OCI-LY1 (cell line): ENCODE data around the gene LUC7L2.

Experiments
- EZH2 ChIP-seq: fragments of 200-600 bp; sonication (generic), shearing (Covaris generic); IDR thresholded peaks from 2 replicates; pipeline ENCODE4 v1.8.0; 2017; ENCODE audit warnings: borderline replicate concordance, mixed run types, mild to moderate bottlenecking, antibody characterized with exemption, low read length, moderate library complexity, mixed read lengths
- TF ChIP-seq, protein P1 (sequence below): fragments of 200-600 bp; sonication (generic), shearing (Covaris generic); IDR thresholded peaks from 2 replicates; pipeline ENCODE4 v1.5.1; 2017; ENCODE audit warnings: mild to moderate bottlenecking, antibody characterized with exemption, low read length, moderate library complexity, mixed read lengths

DNA sequence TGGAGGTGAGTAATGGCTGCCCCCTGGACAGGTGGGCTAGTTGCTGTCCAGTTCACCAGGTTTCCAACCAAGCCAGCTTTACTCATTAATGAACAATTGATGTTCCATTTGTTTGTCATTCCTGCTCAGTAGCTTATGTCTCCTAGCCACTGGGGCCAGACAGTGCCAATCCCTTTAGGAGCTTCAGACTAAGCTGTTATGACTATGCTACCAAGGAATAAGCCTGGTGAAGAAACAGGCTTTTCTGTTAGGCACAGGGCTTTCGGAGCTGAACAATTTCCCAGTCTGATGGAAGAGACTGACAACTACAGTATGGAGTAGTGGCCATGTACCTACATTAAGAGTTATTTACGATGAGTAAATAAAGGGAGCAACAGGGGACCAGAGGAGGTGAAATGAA is 20.7 kb upstream of the LUC7L2 start:
- TF ChIP-seq, protein P1, sequence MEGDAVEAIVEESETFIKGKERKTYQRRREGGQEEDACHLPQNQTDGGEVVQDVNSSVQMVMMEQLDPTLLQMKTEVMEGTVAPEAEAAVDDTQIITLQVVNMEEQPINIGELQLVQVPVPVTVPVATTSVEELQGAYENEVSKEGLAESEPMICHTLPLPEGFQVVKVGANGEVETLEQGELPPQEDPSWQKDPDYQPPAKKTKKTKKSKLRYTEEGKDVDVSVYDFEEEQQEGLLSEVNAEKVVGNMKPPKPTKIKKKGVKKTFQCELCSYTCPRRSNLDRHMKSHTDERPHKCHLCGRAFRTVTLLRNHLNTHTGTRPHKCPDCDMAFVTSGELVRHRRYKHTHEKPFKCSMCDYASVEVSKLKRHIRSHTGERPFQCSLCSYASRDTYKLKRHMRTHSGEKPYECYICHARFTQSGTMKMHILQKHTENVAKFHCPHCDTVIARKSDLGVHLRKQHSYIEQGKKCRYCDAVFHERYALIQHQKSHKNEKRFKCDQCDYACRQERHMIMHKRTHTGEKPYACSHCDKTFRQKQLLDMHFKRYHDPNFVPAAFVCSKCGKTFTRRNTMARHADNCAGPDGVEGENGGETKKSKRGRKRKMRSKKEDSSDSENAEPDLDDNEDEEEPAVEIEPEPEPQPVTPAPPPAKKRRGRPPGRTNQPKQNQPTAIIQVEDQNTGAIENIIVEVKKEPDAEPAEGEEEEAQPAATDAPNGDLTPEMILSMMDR, result no peak
- TF ChIP-seq EZH2, result no peak
